ENCODE data around the gene CBX7.
"Not testable (repeated sequence)": the region's sequence is repeated elsewhere in the genome, so short reads cannot be mapped to it uniquely, and the experiment has no call there.

DNA sequence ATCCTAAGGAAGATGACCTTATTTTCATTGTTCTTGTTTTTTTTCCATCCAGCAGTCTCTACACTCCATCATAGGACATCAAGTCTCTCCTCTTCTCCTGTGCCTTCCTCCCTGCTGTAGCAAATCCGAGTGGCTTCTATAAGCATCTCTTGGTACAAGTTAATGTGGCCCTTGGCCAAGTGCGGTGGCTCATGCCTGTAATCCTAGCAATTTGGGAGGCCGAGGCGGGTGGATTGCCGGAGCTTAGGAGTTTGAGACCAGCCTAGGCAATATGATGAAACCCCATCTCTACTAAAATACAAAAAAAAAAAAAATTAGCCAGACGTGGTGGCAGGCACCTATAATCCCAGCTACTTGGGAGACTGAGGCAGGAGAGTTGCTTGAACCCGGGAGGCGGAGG, 3.6 kb upstream of the CBX7 start:
- TF ChIP-seq, protein P1, sequence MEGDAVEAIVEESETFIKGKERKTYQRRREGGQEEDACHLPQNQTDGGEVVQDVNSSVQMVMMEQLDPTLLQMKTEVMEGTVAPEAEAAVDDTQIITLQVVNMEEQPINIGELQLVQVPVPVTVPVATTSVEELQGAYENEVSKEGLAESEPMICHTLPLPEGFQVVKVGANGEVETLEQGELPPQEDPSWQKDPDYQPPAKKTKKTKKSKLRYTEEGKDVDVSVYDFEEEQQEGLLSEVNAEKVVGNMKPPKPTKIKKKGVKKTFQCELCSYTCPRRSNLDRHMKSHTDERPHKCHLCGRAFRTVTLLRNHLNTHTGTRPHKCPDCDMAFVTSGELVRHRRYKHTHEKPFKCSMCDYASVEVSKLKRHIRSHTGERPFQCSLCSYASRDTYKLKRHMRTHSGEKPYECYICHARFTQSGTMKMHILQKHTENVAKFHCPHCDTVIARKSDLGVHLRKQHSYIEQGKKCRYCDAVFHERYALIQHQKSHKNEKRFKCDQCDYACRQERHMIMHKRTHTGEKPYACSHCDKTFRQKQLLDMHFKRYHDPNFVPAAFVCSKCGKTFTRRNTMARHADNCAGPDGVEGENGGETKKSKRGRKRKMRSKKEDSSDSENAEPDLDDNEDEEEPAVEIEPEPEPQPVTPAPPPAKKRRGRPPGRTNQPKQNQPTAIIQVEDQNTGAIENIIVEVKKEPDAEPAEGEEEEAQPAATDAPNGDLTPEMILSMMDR (IDR thresholded peaks at IDR 0.05; ENCODE audit: poor library complexity, severe bottlenecking): not testable (repeated sequence)
- not testable (repeated sequence) for TF ChIP-seq EZH2 (IDR thresholded peaks at IDR 0.05; ENCODE audit: borderline replicate concordance, insufficient read depth, low read length, poor library complexity, severe bottlenecking); EP300 (conservative IDR thresholded peaks at IDR 0.05; ENCODE audit: poor library complexity, severe bottlenecking); POLR2AphosphoS5 (IDR thresholded peaks at IDR 0.05); RAD21 (conservative IDR thresholded peaks at IDR 0.05)
- TF ChIP-seq, protein P2, sequence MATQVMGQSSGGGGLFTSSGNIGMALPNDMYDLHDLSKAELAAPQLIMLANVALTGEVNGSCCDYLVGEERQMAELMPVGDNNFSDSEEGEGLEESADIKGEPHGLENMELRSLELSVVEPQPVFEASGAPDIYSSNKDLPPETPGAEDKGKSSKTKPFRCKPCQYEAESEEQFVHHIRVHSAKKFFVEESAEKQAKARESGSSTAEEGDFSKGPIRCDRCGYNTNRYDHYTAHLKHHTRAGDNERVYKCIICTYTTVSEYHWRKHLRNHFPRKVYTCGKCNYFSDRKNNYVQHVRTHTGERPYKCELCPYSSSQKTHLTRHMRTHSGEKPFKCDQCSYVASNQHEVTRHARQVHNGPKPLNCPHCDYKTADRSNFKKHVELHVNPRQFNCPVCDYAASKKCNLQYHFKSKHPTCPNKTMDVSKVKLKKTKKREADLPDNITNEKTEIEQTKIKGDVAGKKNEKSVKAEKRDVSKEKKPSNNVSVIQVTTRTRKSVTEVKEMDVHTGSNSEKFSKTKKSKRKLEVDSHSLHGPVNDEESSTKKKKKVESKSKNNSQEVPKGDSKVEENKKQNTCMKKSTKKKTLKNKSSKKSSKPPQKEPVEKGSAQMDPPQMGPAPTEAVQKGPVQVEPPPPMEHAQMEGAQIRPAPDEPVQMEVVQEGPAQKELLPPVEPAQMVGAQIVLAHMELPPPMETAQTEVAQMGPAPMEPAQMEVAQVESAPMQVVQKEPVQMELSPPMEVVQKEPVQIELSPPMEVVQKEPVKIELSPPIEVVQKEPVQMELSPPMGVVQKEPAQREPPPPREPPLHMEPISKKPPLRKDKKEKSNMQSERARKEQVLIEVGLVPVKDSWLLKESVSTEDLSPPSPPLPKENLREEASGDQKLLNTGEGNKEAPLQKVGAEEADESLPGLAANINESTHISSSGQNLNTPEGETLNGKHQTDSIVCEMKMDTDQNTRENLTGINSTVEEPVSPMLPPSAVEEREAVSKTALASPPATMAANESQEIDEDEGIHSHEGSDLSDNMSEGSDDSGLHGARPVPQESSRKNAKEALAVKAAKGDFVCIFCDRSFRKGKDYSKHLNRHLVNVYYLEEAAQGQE (IDR thresholded peaks at IDR 0.05; ENCODE audit: borderline replicate concordance): not testable (repeated sequence)

Measured in neural cell (in vitro differentiated cells).